WERI-Rb-1 (cell line): ENCODE measurements around the gene RREB1.

ENCODE experiments used
- DNase-seq: peaks from one replicate; pipeline ENCODE4 v3.0.0-alpha.2; 2020
- H3K27ac ChIP-seq: fragments of 250-450 bp; sonication (Bioruptor Pico); 2 replicates; pipeline ENCODE4 v1.5.1; 2020; ENCODE audit warnings: mild to moderate bottlenecking, moderate library complexity
- H3K27me3 ChIP-seq: fragments of 250-450 bp; sonication (Bioruptor Pico); 2 replicates; pipeline ENCODE4 v1.5.1; 2021; ENCODE audit warnings: mild to moderate bottlenecking, low read depth, moderate library complexity; ENCODE audit not compliant: insufficient read depth, severe bottlenecking
- H3K36me3 ChIP-seq: fragments of 250-450 bp; sonication (Bioruptor Pico); 2 replicates; pipeline ENCODE4 v1.5.1; 2020; ENCODE audit warnings: mild to moderate bottlenecking, moderate library complexity
- H3K4me3 ChIP-seq: 2 replicates; pipeline ENCODE4 v1.5.1; 2011; ENCODE audit warnings: low read depth, mild to moderate bottlenecking, control low read depth, low read length
- H3K9me3 ChIP-seq: fragments of 250-450 bp; sonication (Bioruptor Pico); 2 replicates; pipeline ENCODE4 v1.5.1; 2021; ENCODE audit warnings: mild to moderate bottlenecking, moderate library complexity; ENCODE audit not compliant: severe bottlenecking
- CTCF ChIP-seq: IDR thresholded peaks from 2 replicates; pipeline ENCODE4 v1.5.1; 2011; ENCODE audit warnings: low read depth, mild to moderate bottlenecking, control low read depth, inconsistent platforms, low read length

Gene RREB1

GRCh38 chr6:7087066-7087465, 20.7 kb upstream of the RREB1 start:
- TF ChIP-seq CTCF, result 0 out of 2 replicates have a peak, but pooled peaks have one; percentile 6
- Histone ChIP-seq H3K4me3 (no peak overlapping the region), H3K27me3 (no peaks in the 10 kb centered on the region), H3K27ac (peak overlapping the region; percentile 46), H3K36me3 (no peaks in the 10 kb centered on the region), H3K9me3 (peaks cover 6% of the 10 kb centered on the region)
- DNase-seq, result peak; percentile 21

GRCh38 chr6:7087491-7087979, 20.2 kb upstream of the RREB1 start:
- no peak overlapping the region for H3K4me3 ChIP-seq
- H3K36me3 ChIP-seq, result no peaks in the 10 kb centered on the region
- H3K27me3 ChIP-seq, result no peaks in the 10 kb centered on the region
- peak overlapping the region; percentile 46 for H3K27ac ChIP-seq
- peaks cover 9% of the 10 kb centered on the region for H3K9me3 ChIP-seq
- DNase-seq, result peak; percentile 5
- no peak for TF ChIP-seq CTCF

- no peak for TF ChIP-seq CTCF
- no peak overlapping the region for H3K27ac ChIP-seq
- DNase-seq, result peak; percentile 6
- no peaks in the 10 kb centered on the region for H3K27me3 ChIP-seq
- H3K9me3 ChIP-seq, result peaks cover 9% of the 10 kb centered on the region
- no peak overlapping the region for H3K4me3 ChIP-seq
- H3K36me3 ChIP-seq, result no peaks in the 10 kb centered on the region
These were observed 19.6 kb upstream of the RREB1 start for GRCh38 chr6:7088076-7088742.

- DNase-seq, result peak; percentile 3
- Histone ChIP-seq H3K4me3 (no peak overlapping the region), H3K9me3 (no peaks in the 10 kb centered on the region), H3K27me3 (no peaks in the 10 kb centered on the region), H3K27ac (no peak overlapping the region), H3K36me3 (no peaks in the 10 kb centered on the region)
- no peak for TF ChIP-seq CTCF
These were observed 8.8 kb upstream of the RREB1 start for GRCh38 chr6:7098993-7099392.

- no peak overlapping the region for H3K4me3 ChIP-seq
- TF ChIP-seq CTCF, result no peak
- DNase-seq, result no peak
- H3K36me3 ChIP-seq, result no peaks in the 10 kb centered on the region
- no peak overlapping the region for H3K27ac ChIP-seq
- no peaks in the 10 kb centered on the region for H3K27me3 ChIP-seq
- no peaks in the 10 kb centered on the region for H3K9me3 ChIP-seq
These were observed 7.5 kb upstream of the RREB1 start for GRCh38 chr6:7100072-7100752.
